Kidney (tissue), 14 donors: ENCODE measurements around the gene RTKN2. TPM values are rescaled to one million over a fixed set of nuclear protein-coding genes. Genes with fewer than 3 reads are reported as not detected.

ENCODE experiments used
- DNase-seq, 5 donors: peaks; one replicate each; pipeline ENCODE4 v3.0.0-alpha.2; 2013 to 2020
- FAIRE-seq: peaks from 2 replicates; lab custom pipeline; 2012; peaks lifted over from hg19 to GRCh38; lab: Jason Lieb, UNC
- H3K27ac ChIP-seq, 2 donors: one replicate each; pipeline ENCODE4 v1.7.0; 2013; ENCODE audit warnings: low read depth in 2 of 2, low read length in 2 of 2, inconsistent platforms in 1 of 2
- H3K27me3 ChIP-seq: one replicate; pipeline ENCODE4 v1.7.1; 2013; ENCODE audit warnings: low read length, inconsistent platforms; ENCODE audit not compliant: control insufficient read depth, insufficient read depth
- H3K36me3 ChIP-seq, 3 donors: one replicate each; pipeline versions ENCODE4 v1.7.0 to v1.7.1; 2013; ENCODE audit warnings: low read length in 3 of 3, control low read depth in 1 of 3, inconsistent platforms in 1 of 3; ENCODE audit not compliant: insufficient read depth in 3 of 3, control insufficient read depth in 2 of 3
- H3K4me1 ChIP-seq, 3 donors: one replicate each; pipeline versions ENCODE4 v1.7.0 to v1.7.1; 2013; ENCODE audit warnings: low read length in 3 of 3, inconsistent platforms in 1 of 3, low read depth in 1 of 3; ENCODE audit not compliant: control insufficient read depth in 2 of 3, insufficient read depth in 2 of 3
- H3K4me3 ChIP-seq, 3 donors: one replicate each; pipeline versions ENCODE4 v1.7.0 to v1.8.1; 2013; ENCODE audit warnings: low read length in 3 of 3, control low read depth in 1 of 3, inconsistent platforms in 1 of 3
- H3K9ac ChIP-seq, 3 donors: one replicate each; pipeline versions ENCODE4 v1.7.0 to v1.7.1; 2013; ENCODE audit warnings: low read length in 3 of 3, control low read depth in 1 of 3, inconsistent platforms in 1 of 3
- H3K9me3 ChIP-seq, 3 donors: one replicate each; pipeline versions ENCODE4 v1.7.0 to v1.7.1; 2013; ENCODE audit warnings: low read length in 3 of 3, control low read depth in 1 of 3, inconsistent platforms in 1 of 3; ENCODE audit not compliant: control insufficient read depth in 2 of 3, insufficient read depth in 1 of 3
- CTCF ChIP-seq: IDR thresholded peaks from 3 replicates; pipeline ENCODE4 v1.5.1; 2012; ENCODE audit warnings: mild to moderate bottlenecking, moderate library complexity, borderline replicate concordance; ENCODE audit not compliant: insufficient read depth; ENCODE audit errors: extremely low read depth
- intact Hi-C: fragments of 100-400 bp; cut with DNase I; formaldehyde crosslinking; loops from one replicate; pipeline ENCODE4 v1.11.1; 2022
- polyA plus RNA-seq: library from polyadenylated mRNA; stranded (reverse); fragments of 350-450 nt; fragmentation: Illumina TruSeq; extraction: RNeasy Lipid Tissue Mini Kit (QIAGEN cat#74804); gene quantifications from one replicate; pipeline ENCODE4 v1.2.3, GENCODE V29; 2014; ENCODE audit warnings: low read depth, low replicate concordance; ENCODE audit not compliant: insufficient read depth
- total RNA-seq: library from RNA; stranded (reverse); fragmentation: NEBNext Ultra II Directional; extraction: Animal tissue kit (Norgen Biotek cat#: 25700); gene quantifications from one replicate; pipeline ENCODE4 v1.2.1, GENCODE V29; 2021
- donor health status: control.
- donor health status: control.
- donor health status: control.
- donor health status: control.
- donor health status: control.
- donor health status: DM: yes; HTN: yes; CAD: no.
- donor health status: Normal renal cell carcinoma (clear cell type).

RTKN2 gene
- total and polyA plus RNA-seq, 2 donors from 2014 or later: 0.24 to 1.6 TPM

- H3K36me3 ChIP-seq: no peaks in the 10 kb centered on the region
- H3K4me1 ChIP-seq: no peaks in the 10 kb centered on the region
- H3K27me3 ChIP-seq: no peaks in the 10 kb centered on the region
- H3K9me3 ChIP-seq: no peaks in the 10 kb centered on the region
- peak; percentile 13 for FAIRE-seq
- no peak overlapping the region for H3K4me3 ChIP-seq
- H3K27ac ChIP-seq: no peak overlapping the region
- TF ChIP-seq CTCF: no peak
- no peak overlapping the region for H3K9ac ChIP-seq
- peak in 2 of 5 donors; percentile 25 to 46 for DNase-seq
- intact Hi-C loops: no loop called here
These were observed 28.6 kb downstream of the RTKN2 start for GRCh38 chr10:62239994-62240393.

- H3K4me3 ChIP-seq: no peak overlapping the region
- H3K27ac ChIP-seq: no peak overlapping the region
- no peaks in the 10 kb centered on the region for H3K4me1 ChIP-seq
- H3K9me3 ChIP-seq: no peaks in the 10 kb centered on the region
- intact Hi-C loops: no loop called here
- H3K9ac ChIP-seq: no peak overlapping the region
- DNase-seq (no peak), FAIRE-seq (no peak)
- no peak for TF ChIP-seq CTCF
- H3K36me3 ChIP-seq: no peaks in the 10 kb centered on the region
- H3K27me3 ChIP-seq: no peaks in the 10 kb centered on the region
These were observed 29.8 kb downstream of the RTKN2 start for GRCh38 chr10:62238880-62239279.

- Histone ChIP-seq H3K27ac (no peak overlapping the region), H3K27me3 (no peaks in the 10 kb centered on the region), H3K9ac (no peak overlapping the region), H3K4me3 (no peak overlapping the region), H3K36me3 (no peaks in the 10 kb centered on the region), H3K4me1 (no peaks in the 10 kb centered on the region), H3K9me3 (no peaks in the 10 kb centered on the region)
- TF ChIP-seq CTCF: no peak
- intact Hi-C loops: no loop called here
- no peak for FAIRE-seq
- no peak for DNase-seq
These were observed 30.7 kb downstream of the RTKN2 start for GRCh38 chr10:62237966-62238365.

- H3K4me1 ChIP-seq: no peaks in the 10 kb centered on the region
- H3K9ac ChIP-seq: no peak overlapping the region
- H3K36me3 ChIP-seq: no peaks in the 10 kb centered on the region
- H3K9me3 ChIP-seq: no peaks in the 10 kb centered on the region
- FAIRE-seq: no peak
- H3K27me3 ChIP-seq: no peaks in the 10 kb centered on the region
- DNase-seq: no peak
- intact Hi-C loops: no loop called here
- TF ChIP-seq CTCF: no peak
- H3K4me3 ChIP-seq: no peak overlapping the region
- H3K27ac ChIP-seq: no peak overlapping the region
These were observed 31.1 kb downstream of the RTKN2 start for GRCh38 chr10:62237506-62237905.
